Activated gamma-delta T cell (primary cell): Measurements from ENCODE around the gene RFLNA.

Experiments
- DNase-seq: peaks from one replicate; lab custom pipeline; 2025; lab: John Stamatoyannopoulos, UW

Gene RFLNA

GRCh38 chr12:124336742-124337520 is 42.0 kb downstream of the RFLNA start:
- no peak for DNase-seq

GRCh38 chr12:124337622-124338021 is 42.7 kb downstream of the RFLNA start:
- no peak for DNase-seq

- DNase-seq, result no peak
Measured at GRCh38 chr12:124338448-124338847, 43.6 kb downstream of the RFLNA start.

GRCh38 chr12:124338876-124339603 is 44.1 kb downstream of the RFLNA start:
- DNase-seq, result no peak

GRCh38 chr12:124340080-124340900 is 45.4 kb downstream of the RFLNA start:
- DNase-seq, result no peak

GRCh38 chr12:124341645-124342069 is 46.8 kb downstream of the RFLNA start:
- no peak for DNase-seq

- DNase-seq, result no peak
Measured at GRCh38 chr12:124344022-124344421, 49.1 kb downstream of the RFLNA start.

- no peak for DNase-seq
Measured at GRCh38 chr12:124344526-124344925, 49.6 kb downstream of the RFLNA start.

GRCh38 chr12:124345795-124346194 is 50.9 kb downstream of the RFLNA start:
- DNase-seq, result no peak

- DNase-seq, result no peak
Measured at GRCh38 chr12:124346425-124347168, 51.7 kb downstream of the RFLNA start.

- no peak for DNase-seq
Measured at GRCh38 chr12:124347335-124347734, 52.4 kb downstream of the RFLNA start.

- DNase-seq, result no peak
Measured at GRCh38 chr12:124347805-124348658, 53.1 kb downstream of the RFLNA start.

GRCh38 chr12:124348659-124349380 is 53.9 kb downstream of the RFLNA start:
- no peak for DNase-seq

GRCh38 chr12:124350491-124350890 is 55.6 kb downstream of the RFLNA start:
- no peak for DNase-seq

- DNase-seq, result no peak
Measured at GRCh38 chr12:124351422-124351821, 56.5 kb downstream of the RFLNA start.

- DNase-seq, result no peak
Measured at GRCh38 chr12:124352257-124352656, 57.4 kb downstream of the RFLNA start.

GRCh38 chr12:124352839-124353238 is 57.9 kb downstream of the RFLNA start:
- DNase-seq, result no peak

- no peak for DNase-seq
Measured at GRCh38 chr12:124354400-124354799, 59.5 kb downstream of the RFLNA start.

- no peak for DNase-seq
Measured at GRCh38 chr12:124356221-124356620, 61.3 kb downstream of the RFLNA start.

- no peak for DNase-seq
Measured at GRCh38 chr12:124357616-124358015, 62.7 kb downstream of the RFLNA start.
